ENCODE measurements around the gene PTOV1. TPM values are rescaled to one million over a fixed set of nuclear protein-coding genes. Genes with fewer than 3 reads are reported as not detected.

Gene PTOV1
- total RNA-seq, 1 experiment from 2014 or later = 296 TPM

- TF ChIP-seq IRF1 (CRISPR knock-in tag; IDR thresholded peaks at IDR 0.05) (no peak), NR1H2 (CRISPR knock-in tag; IDR thresholded peaks at IDR 0.05) (no peak), ZNF532 (CRISPR knock-in tag; IDR thresholded peaks at IDR 0.05; ENCODE audit: borderline replicate concordance) (peak; percentile 19; the same call in 1 of the 2 replicates), TEAD1 (CRISPR knock-in tag; IDR thresholded peaks at IDR 0.05) (peak; percentile 50), E2F1 (CRISPR knock-in tag; IDR thresholded peaks at IDR 0.05) (0 out of 2 replicates have a peak, but pooled peaks have one; percentile 38), TCF7 (CRISPR knock-in tag; IDR thresholded peaks at IDR 0.05; ENCODE audit: low read depth) (no peak), ZNF671 (CRISPR knock-in tag; IDR thresholded peaks at IDR 0.05) (no peak), NR3C1 (CRISPR knock-in tag; conservative IDR thresholded peaks at IDR 0.05; ENCODE audit: low read depth) (no peak), CREM (CRISPR knock-in tag; IDR thresholded peaks at IDR 0.05) (peak; percentile 86; the same call in 1 of the 2 replicates), KAT7 (CRISPR knock-in tag; IDR thresholded peaks at IDR 0.05; ENCODE audit: borderline replicate concordance) (peak; percentile 82; the same call in 1 of the 2 replicates), MAX (CRISPR knock-in tag; IDR thresholded peaks at IDR 0.05) (peak; percentile 84), RELA (CRISPR knock-in tag; IDR thresholded peaks at IDR 0.05; ENCODE audit: borderline replicate concordance) (no peak), NR2C2 (CRISPR knock-in tag; IDR thresholded peaks at IDR 0.05) (0 out of 2 replicates have a peak, but pooled peaks have one; percentile 47), ZNF121 (CRISPR knock-in tag; IDR thresholded peaks at IDR 0.05) (no peak), NFE2L1 (CRISPR knock-in tag; IDR thresholded peaks at IDR 0.05) (peak; percentile 27; the same call in 1 of the 2 replicates), CDX4 (CRISPR knock-in tag; IDR thresholded peaks at IDR 0.05; ENCODE audit: borderline replicate concordance) (no peak), HMGXB4 (CRISPR knock-in tag; IDR thresholded peaks at IDR 0.05) (peak; percentile 66; the same call in 1 of the 2 replicates), ZNF219 (CRISPR knock-in tag; IDR thresholded peaks at IDR 0.05; ENCODE audit: borderline replicate concordance) (no peak), ZNF416 (CRISPR knock-in tag; IDR thresholded peaks at IDR 0.05) (peak; percentile 75; the same call in 1 of the 2 replicates), TP53 (CRISPR knock-in tag; IDR thresholded peaks at IDR 0.05) (0 out of 2 replicates have a peak, but pooled peaks have one; percentile 54), FOXP4 (CRISPR knock-in tag; IDR thresholded peaks at IDR 0.05) (peak; percentile 85; the same call in 1 of the 2 replicates), FOXP1 (CRISPR knock-in tag; IDR thresholded peaks at IDR 0.05; ENCODE audit: borderline replicate concordance) (peak; percentile 72; the same call in 1 of the 2 replicates), ZNF138 (CRISPR knock-in tag; conservative IDR thresholded peaks at IDR 0.05) (no peak), PRRX2 (CRISPR knock-in tag; IDR thresholded peaks at IDR 0.05) (0 out of 2 replicates have a peak, but pooled peaks have one; percentile 57), USF1 (CRISPR knock-in tag; IDR thresholded peaks at IDR 0.05) (peak; percentile 61; the same call in 1 of the 2 replicates)
These were observed 16.2 kb downstream of the PTOV1 start, which contains the start of gene PNKP (continued) for GRCh38 chr19:49866933-49867782.

All from WTC11 (cell line).